Measurements from ENCODE around the gene SLX4. TPM values are rescaled to one million over a fixed set of nuclear protein-coding genes. Genes with fewer than 3 reads are reported as not detected.

SLX4 gene
- total RNA-seq, 2 experiments from 2014 or later: 10.7 to 11.7 TPM

DNA sequence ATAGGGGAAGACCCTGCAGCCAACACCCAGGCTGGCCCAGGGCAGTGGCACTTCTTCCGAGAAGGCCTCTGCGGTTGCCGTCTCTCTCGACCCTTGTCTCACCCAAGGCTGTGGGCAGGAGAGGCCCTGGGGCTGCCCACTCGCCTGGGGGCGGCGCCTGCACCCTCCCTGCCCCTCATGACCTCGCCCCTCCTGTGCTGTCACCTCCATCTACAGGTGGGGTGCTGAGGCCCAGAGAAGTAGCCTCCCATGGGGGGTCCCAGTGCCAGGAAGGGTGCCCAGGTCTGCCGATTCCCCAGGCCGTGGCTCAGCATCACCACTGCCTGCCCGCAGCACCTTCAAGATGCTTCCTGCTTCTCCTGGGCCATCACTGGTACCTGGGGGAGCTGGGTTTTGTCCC, 35.2 kb downstream of the SLX4 start:
- DNase-seq (peak; percentile 43), ATAC-seq (no peak)
- H3K9me3 Mint-ChIP-seq (ENCODE audit: low read depth): no peaks in the 10 kb centered on the region
- peak overlapping the region; percentile 95 for H3K4me3 Mint-ChIP-seq
- H3K27me3 Mint-ChIP-seq: no peaks in the 10 kb centered on the region
- peaks cover 52% of the 10 kb centered on the region for H3K4me1 Mint-ChIP-seq
- H3K36me3 Mint-ChIP-seq (ENCODE audit: low read depth): peaks cover 10% of the 10 kb centered on the region
- ChIA-PET POLR2A (interaction anchor here (0.6 to 0.8 kb wide), 3 partner anchors 22 to 678 kb away, joined by 3 read pairs; no protein-coding TSS in a partner anchor), CTCF (no interaction called here)
- H3K27ac Mint-ChIP-seq: peak overlapping the region; percentile 94
- intact Hi-C loops (cut with DNase I, micrococcal nuclease): loop anchor here (5.0 kb wide), 3 partner anchors 36 to 119 kb away; partner anchors contain the start of genes CLUAP1 (in 1 of the 2) and SLX4 (in 1 of the 2)

DNA sequence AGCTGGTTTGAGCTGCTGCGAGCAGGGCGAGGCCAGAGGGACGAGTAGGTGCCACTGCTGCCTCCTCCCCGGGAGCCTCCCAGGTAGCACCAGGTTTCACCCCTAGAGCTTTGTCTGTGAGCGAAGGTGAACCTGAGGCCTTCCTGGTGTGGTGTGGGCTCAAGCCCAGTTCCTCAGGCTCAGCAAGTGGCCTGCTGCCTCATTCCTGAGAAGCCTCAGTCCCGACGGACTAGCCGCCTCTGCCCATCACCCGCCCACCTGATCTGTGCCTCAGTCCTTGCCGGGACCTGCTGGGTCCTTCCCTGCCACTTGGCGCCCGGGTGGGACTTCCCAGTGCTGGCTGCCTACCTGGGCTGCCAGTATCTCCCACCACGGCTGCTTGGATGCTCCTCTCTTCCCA, 35.9 kb downstream of the SLX4 start:
- peak; percentile 23 for DNase-seq
- ATAC-seq: no peak
- Mint-ChIP-seq H3K4me1 (peaks cover 53% of the 10 kb centered on the region), H3K4me3 (peak overlapping the region; percentile 95), H3K27ac (peak overlapping the region; percentile 94), H3K27me3 (no peaks in the 10 kb centered on the region), H3K36me3 (ENCODE audit: low read depth) (peaks cover 15% of the 10 kb centered on the region), H3K9me3 (ENCODE audit: low read depth) (peaks cover 3% of the 10 kb centered on the region)
- POLR2A ChIA-PET: no interaction called here
- CTCF ChIA-PET: no interaction called here
- intact Hi-C loops (cut with DNase I, micrococcal nuclease): loop anchor here (5.0 kb wide), 3 partner anchors 37 to 118 kb away; partner anchors contain the start of genes CLUAP1 (in 1 of the 2) and SLX4 (in 1 of the 2)

DNA sequence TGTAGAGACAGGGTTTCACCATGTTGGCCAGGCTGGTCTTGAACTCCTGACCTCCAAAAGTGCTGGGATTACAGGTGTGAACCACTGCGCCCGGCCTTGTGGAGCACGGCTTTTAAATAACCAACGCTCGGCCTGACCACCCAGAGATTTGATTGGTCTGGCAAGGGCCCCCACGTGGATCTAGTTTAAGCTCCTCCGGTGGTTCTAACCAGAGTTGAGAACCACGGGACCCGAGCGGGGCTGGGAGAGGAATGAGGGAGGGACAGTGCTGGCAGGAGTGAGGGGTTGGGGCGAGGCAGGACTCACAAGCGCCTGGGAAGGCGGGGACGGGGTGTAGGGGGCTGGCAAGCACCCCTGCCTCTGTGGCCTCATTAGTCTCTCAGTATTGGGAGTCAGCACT, 37.2 kb downstream of the SLX4 start:
- DNase-seq (no peak), ATAC-seq (no peak)
- peaks cover 44% of the 10 kb centered on the region for H3K4me1 Mint-ChIP-seq
- no peak overlapping the region for H3K27ac Mint-ChIP-seq
- no peak overlapping the region for H3K4me3 Mint-ChIP-seq
- ChIA-PET CTCF (interaction anchor here (0.6 kb wide), 2 partner anchors 105 to 537 kb away, joined by 3 to 5 read pairs; no protein-coding TSS in a partner anchor), POLR2A (interaction anchor here (0.6 kb wide), 1 partner anchor 30 kb away, joined by 3 read pairs; no protein-coding TSS in a partner anchor)
- H3K27me3 Mint-ChIP-seq: no peaks in the 10 kb centered on the region
- H3K36me3 Mint-ChIP-seq (ENCODE audit: low read depth): peaks cover 21% of the 10 kb centered on the region
- intact Hi-C loops (cut with DNase I, micrococcal nuclease): no loop called here
- H3K9me3 Mint-ChIP-seq (ENCODE audit: low read depth): peaks cover 6% of the 10 kb centered on the region

DNA sequence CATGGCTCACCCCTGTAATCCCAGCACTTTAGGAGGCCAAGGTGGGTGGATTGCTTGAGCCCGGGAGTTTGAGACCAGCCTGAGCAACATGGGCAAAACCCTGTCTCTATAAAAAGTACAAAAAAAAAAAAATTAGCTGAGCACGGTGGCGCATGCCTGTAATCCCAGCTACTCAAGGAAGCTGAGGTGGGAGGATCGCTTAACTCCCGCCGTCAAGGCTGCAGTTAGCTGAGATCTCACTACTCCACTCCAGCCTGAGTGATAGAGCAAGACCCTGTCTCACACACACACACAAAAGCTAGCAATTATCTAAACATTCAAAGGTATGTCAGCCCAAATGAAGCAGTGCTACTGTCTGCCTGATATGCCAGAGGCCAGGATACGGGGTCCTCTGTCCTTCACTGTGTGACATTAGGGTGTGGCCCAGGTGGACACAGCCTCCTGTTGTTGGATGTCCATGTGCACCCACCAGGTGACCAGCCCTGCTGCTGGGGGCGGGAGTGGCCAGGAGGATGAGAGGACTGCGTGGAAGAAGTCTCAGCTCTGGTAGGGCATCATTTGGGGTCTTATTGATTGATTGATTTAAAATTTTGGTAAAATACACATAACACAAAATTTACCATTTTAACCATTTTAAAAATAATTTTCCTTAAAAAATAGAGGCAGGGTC, 38.1 kb downstream of the SLX4 start:
- ATAC-seq (no peak), DNase-seq (no peak)
- Mint-ChIP-seq H3K27me3 (no peaks in the 10 kb centered on the region), H3K27ac (peak overlapping the region; percentile 31), H3K9me3 (ENCODE audit: low read depth) (peaks cover 6% of the 10 kb centered on the region), H3K36me3 (ENCODE audit: low read depth) (peaks cover 21% of the 10 kb centered on the region), H3K4me1 (peaks cover 35% of the 10 kb centered on the region), H3K4me3 (no peak overlapping the region)
- ChIA-PET CTCF (no interaction called here), POLR2A (no interaction called here)
- intact Hi-C loops (cut with DNase I, micrococcal nuclease): no loop called here

DNA sequence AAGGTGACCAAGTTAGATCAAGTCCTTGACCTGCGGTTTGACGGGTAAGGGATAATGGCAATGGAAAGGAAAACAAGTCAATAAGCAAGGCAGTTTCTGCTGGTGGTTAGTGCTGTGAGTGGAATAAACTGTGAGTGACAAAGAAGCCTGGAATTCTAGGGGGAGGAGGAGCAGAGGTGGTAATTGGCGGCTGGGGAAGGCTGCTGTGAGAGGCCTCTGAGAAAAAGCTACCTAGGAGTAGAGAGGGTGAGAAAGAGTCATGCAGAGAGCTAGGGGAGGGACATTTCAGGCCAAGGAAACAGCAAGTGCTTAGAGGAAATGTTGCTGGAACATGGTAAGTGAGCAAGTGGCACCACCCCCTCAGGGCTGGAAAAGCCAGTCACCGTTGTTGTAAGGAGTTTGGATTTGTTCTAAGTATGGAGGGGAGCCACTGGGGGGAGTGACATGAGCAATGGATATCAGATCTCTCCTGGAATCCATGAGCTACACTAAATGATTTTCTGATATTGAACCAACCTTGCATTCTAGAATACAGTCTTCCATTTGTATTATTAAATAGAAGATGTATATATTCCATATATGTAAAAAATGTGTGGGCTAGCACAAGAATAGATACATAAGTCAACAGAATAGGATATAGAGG, 40.9 kb downstream of the SLX4 start:
- intact Hi-C loops (cut with DNase I, micrococcal nuclease): no loop called here
- Mint-ChIP-seq H3K36me3 (ENCODE audit: low read depth) (peaks cover 20% of the 10 kb centered on the region), H3K4me3 (no peak overlapping the region), H3K4me1 (peaks cover 24% of the 10 kb centered on the region), H3K27me3 (no peaks in the 10 kb centered on the region), H3K27ac (no peak overlapping the region), H3K9me3 (ENCODE audit: low read depth) (peaks cover 6% of the 10 kb centered on the region)
- no peak for DNase-seq
- ChIA-PET CTCF (no interaction called here), POLR2A (interaction anchor here (0.7 kb wide), 1 partner anchor 58 kb away, joined by 5 read pairs; no protein-coding TSS in a partner anchor)
- ATAC-seq: no peak

DNA sequence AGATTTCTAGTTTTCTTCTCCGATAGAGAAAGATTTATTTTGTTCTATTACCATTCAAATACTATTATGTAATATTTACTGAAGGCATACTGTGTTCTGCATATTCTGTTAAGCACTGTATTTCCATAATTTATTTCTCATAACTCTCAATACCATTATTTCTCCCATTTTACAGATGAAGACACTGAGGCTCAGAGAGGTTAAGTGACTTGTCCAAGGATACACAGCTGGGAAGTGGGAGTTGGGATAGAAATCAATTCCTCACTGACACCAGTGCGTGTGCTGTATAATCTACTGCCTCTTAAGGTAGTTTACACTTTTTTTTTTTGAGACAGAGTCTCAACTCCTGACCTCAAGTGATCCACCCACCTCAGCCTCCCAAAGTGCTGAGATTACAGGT, 41.6 kb downstream of the SLX4 start:
- DNase-seq: no peak
- Mint-ChIP-seq H3K27ac (no peak overlapping the region), H3K9me3 (ENCODE audit: low read depth) (peaks cover 6% of the 10 kb centered on the region), H3K36me3 (ENCODE audit: low read depth) (peaks cover 26% of the 10 kb centered on the region), H3K4me3 (no peak overlapping the region), H3K4me1 (peaks cover 19% of the 10 kb centered on the region), H3K27me3 (no peaks in the 10 kb centered on the region)
- intact Hi-C loops (cut with DNase I, micrococcal nuclease): no loop called here
- CTCF ChIA-PET: no interaction called here
- ATAC-seq: no peak
- POLR2A ChIA-PET: no interaction called here

DNA sequence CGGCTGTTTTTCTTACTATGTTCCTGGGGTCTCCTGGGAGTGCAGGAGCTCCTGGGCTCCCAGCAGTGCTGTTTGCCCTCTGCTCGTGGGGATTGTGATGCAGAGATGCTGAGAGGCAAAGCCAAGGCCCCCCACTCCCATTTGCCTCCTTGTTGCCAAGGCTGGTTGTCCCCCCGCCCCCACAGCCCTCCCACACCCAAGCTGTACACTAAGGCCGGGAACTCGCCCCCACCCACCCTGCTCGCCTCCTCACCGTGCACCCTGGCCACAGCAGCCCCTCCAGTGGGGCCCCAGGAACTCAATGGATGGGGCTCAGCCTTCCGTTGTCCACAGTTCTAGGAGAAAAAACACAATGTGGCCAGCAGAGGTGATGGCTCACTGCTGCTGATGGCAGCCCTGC, 44.4 kb downstream of the SLX4 start:
- H3K4me1 Mint-ChIP-seq: peaks cover 4% of the 10 kb centered on the region
- peaks cover 29% of the 10 kb centered on the region for H3K36me3 Mint-ChIP-seq (ENCODE audit: low read depth)
- H3K27me3 Mint-ChIP-seq: no peaks in the 10 kb centered on the region
- H3K9me3 Mint-ChIP-seq (ENCODE audit: low read depth): peaks cover 6% of the 10 kb centered on the region
- ChIA-PET POLR2A (no interaction called here), CTCF (no interaction called here)
- no peak overlapping the region for H3K27ac Mint-ChIP-seq
- ATAC-seq (no peak), DNase-seq (no peak)
- no peak overlapping the region for H3K4me3 Mint-ChIP-seq
- intact Hi-C loops (cut with DNase I, micrococcal nuclease): no loop called here

DNA sequence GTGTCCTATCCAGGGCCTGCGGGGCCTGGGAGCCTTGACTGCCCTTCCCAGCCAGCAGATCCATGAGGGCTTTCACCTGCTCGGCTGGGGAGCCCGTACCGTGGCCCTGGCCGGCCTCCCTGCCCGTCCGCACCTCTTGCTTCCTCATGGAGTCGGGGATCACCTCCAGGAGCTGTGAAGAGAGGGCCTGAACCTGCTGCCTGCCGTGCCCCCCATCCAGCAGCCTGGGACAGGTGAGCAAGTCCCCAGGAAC, 46.6 kb downstream of the SLX4 start:
- intact Hi-C loops (cut with DNase I, micrococcal nuclease): no loop called here
- ChIA-PET POLR2A (no interaction called here), CTCF (no interaction called here)
- Mint-ChIP-seq H3K36me3 (ENCODE audit: low read depth) (peaks cover 20% of the 10 kb centered on the region), H3K9me3 (ENCODE audit: low read depth) (no peaks in the 10 kb centered on the region), H3K4me3 (no peak overlapping the region), H3K27ac (no peak overlapping the region), H3K4me1 (no peaks in the 10 kb centered on the region), H3K27me3 (no peaks in the 10 kb centered on the region)
- DNase-seq: no peak
- ATAC-seq: no peak

DNA sequence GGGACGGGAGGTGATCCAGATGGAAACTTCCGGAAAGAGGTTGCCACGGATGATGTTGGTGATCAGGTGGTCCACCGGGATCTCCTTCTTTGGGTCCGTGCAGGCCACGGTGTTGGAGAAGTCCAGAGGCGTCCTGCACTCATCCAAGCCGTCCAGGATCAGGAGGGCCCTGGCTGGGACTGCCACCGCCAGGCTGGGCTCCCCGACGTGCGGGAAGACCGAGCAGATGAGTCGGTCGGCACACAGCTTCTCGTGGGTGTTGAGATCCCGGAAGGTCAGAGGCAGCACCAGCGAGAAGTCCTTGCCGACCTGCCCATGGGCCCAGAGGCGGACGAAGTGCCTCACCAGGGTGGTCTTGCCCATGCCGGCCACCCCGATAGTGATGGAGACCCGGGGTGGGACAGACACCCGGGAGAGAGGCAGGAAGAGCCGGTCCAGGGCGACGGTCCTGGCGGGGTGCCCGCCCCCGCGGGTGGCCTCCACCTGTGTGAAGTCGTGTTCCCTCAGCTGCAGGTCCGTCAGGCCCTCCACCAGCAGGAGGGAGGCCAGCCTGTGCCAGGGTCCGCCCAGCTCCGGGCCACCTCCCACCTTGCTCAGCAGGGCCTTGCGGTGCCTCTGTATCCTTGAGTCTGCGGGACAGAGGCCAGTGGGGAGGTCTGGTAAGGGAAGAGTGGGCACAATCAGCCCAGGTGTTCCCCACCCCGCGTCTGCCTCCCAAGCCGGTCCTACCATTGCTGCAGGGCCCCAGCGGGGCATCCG, 47.1 kb downstream of the SLX4 start:
- POLR2A ChIA-PET: no interaction called here
- Mint-ChIP-seq H3K27ac (no peak overlapping the region), H3K36me3 (ENCODE audit: low read depth) (peaks cover 18% of the 10 kb centered on the region), H3K4me3 (no peak overlapping the region), H3K27me3 (no peaks in the 10 kb centered on the region), H3K4me1 (no peaks in the 10 kb centered on the region), H3K9me3 (ENCODE audit: low read depth) (no peaks in the 10 kb centered on the region)
- ATAC-seq (no peak), DNase-seq (no peak)
- CTCF ChIA-PET: no interaction called here
- intact Hi-C loops (cut with DNase I, micrococcal nuclease): no loop called here

DNA sequence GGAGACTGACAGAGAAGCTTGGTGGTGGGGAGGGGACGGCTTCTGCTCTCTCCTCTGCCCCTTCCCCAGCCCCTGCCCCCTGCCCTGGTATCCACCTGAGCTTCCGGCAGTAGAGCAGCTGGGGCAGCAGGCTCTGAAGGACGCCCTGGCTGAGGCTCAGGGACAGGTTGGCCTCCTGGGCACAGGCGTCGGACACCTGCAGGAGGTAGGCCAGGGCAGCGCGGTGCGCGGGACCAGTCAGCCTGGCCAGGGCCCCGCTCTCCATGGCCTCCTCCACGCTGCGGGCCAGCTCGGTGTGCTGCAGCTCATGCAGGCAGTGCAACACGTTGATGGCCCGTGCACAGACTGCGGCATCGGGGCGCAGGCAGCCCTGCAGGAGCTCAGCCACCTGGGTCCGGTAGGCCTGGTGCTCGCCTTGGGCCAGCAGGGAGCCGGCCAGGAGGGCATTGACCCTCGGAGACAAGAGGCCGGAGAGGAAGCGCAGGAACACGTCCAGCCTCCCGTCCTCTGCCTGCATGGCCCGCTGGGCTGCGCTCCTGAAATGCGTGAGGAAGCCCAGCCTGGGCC, 48.4 kb downstream of the SLX4 start:
- intact Hi-C loops (cut with DNase I, micrococcal nuclease): no loop called here
- Mint-ChIP-seq H3K4me1 (no peaks in the 10 kb centered on the region), H3K4me3 (no peak overlapping the region), H3K27ac (no peak overlapping the region), H3K36me3 (ENCODE audit: low read depth) (peaks cover 19% of the 10 kb centered on the region), H3K27me3 (no peaks in the 10 kb centered on the region), H3K9me3 (ENCODE audit: low read depth) (no peaks in the 10 kb centered on the region)
- ChIA-PET POLR2A (no interaction called here), CTCF (interaction anchor here (0.6 kb wide), 1 partner anchor 67 kb away, joined by 3 read pairs; no protein-coding TSS in a partner anchor)
- ATAC-seq (no peak), DNase-seq (no peak)

DNA sequence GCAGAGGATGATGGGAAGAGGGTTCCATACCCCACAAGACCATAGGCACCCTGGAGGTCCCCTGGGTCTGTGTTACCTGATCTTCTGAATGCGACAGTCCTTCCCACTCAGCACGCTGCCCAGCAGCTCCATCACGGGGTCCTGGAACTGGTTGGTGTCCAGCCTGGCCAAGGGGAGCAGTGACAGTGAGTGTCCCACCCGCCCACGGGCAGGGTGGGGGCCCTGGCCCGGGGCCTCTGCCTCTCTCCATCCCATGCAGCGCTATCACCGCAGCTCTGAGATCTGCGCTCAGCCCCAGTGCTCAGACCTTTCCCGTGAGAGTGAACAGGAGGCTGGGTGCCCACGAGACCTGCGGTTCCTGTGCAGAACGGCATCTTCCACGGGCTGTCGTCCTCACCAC, 49.8 kb downstream of the SLX4 start:
- ChIA-PET POLR2A (no interaction called here), CTCF (no interaction called here)
- H3K27me3 Mint-ChIP-seq: no peaks in the 10 kb centered on the region
- H3K4me1 Mint-ChIP-seq: no peaks in the 10 kb centered on the region
- intact Hi-C loops (cut with DNase I, micrococcal nuclease): no loop called here
- H3K4me3 Mint-ChIP-seq: no peak overlapping the region
- H3K36me3 Mint-ChIP-seq (ENCODE audit: low read depth): peaks cover 28% of the 10 kb centered on the region
- no peaks in the 10 kb centered on the region for H3K9me3 Mint-ChIP-seq (ENCODE audit: low read depth)
- DNase-seq (no peak), ATAC-seq (no peak)
- H3K27ac Mint-ChIP-seq: no peak overlapping the region
